IPS-15b (cell line): ENCODE results near the gene MLANA.

Source experiments
- H3K27me3 ChIP-seq: one replicate; pipeline ENCODE4 v1.6.1; 2013; ENCODE audit warnings: low read length; ENCODE audit not compliant: control insufficient read depth, insufficient read depth
- H3K36me3 ChIP-seq: one replicate; pipeline ENCODE4 v1.6.1; 2013; ENCODE audit warnings: low read length; ENCODE audit not compliant: control insufficient read depth, insufficient read depth
- H3K4me1 ChIP-seq: one replicate; pipeline ENCODE4 v1.6.1; 2013; ENCODE audit warnings: mild to moderate bottlenecking, low read length; ENCODE audit not compliant: control insufficient read depth, insufficient read depth
- H3K4me3 ChIP-seq: one replicate; pipeline ENCODE4 v1.5.1; 2013; ENCODE audit warnings: low read depth, low read length
- H3K9ac ChIP-seq: one replicate; pipeline ENCODE4 v1.6.1; 2013; ENCODE audit warnings: low read depth, mild to moderate bottlenecking, low read length
- H3K9me3 ChIP-seq: one replicate; pipeline ENCODE4 v1.6.1; 2013; ENCODE audit warnings: mild to moderate bottlenecking, low read length; ENCODE audit not compliant: control insufficient read depth, insufficient read depth

Gene MLANA

GRCh38 chr9:5949103-5949699, 58.5 kb downstream of the MLANA start:
- Histone ChIP-seq H3K9me3 (no peaks in the 10 kb centered on the region), H3K4me3 (no peak overlapping the region), H3K27me3 (no peaks in the 10 kb centered on the region), H3K4me1 (peaks cover 3% of the 10 kb centered on the region), H3K9ac (no peak overlapping the region), H3K36me3 (no peaks in the 10 kb centered on the region)

- peaks cover 3% of the 10 kb centered on the region for H3K4me1 ChIP-seq
- no peak overlapping the region for H3K4me3 ChIP-seq
- H3K9ac ChIP-seq, result no peak overlapping the region
- H3K36me3 ChIP-seq, result no peaks in the 10 kb centered on the region
- no peaks in the 10 kb centered on the region for H3K9me3 ChIP-seq
- no peaks in the 10 kb centered on the region for H3K27me3 ChIP-seq
Observed at GRCh38 chr9:5950261-5950660, 59.6 kb downstream of the MLANA start.

GRCh38 chr9:5951686-5952211, 61.1 kb downstream of the MLANA start:
- Histone ChIP-seq H3K4me3 (no peak overlapping the region), H3K4me1 (peaks cover 3% of the 10 kb centered on the region), H3K9ac (no peak overlapping the region), H3K9me3 (no peaks in the 10 kb centered on the region), H3K36me3 (no peaks in the 10 kb centered on the region), H3K27me3 (no peaks in the 10 kb centered on the region)

GRCh38 chr9:5953743-5954707, 63.3 kb downstream of the MLANA start:
- Histone ChIP-seq H3K27me3 (no peaks in the 10 kb centered on the region), H3K4me3 (no peak overlapping the region), H3K9ac (no peak overlapping the region), H3K36me3 (no peaks in the 10 kb centered on the region), H3K4me1 (no peaks in the 10 kb centered on the region), H3K9me3 (no peaks in the 10 kb centered on the region)

GRCh38 chr9:5957166-5957565, 66.5 kb downstream of the MLANA start:
- H3K9ac ChIP-seq, result no peak overlapping the region
- no peaks in the 10 kb centered on the region for H3K36me3 ChIP-seq
- H3K9me3 ChIP-seq, result no peaks in the 10 kb centered on the region
- no peaks in the 10 kb centered on the region for H3K4me1 ChIP-seq
- no peak overlapping the region for H3K4me3 ChIP-seq
- no peaks in the 10 kb centered on the region for H3K27me3 ChIP-seq

GRCh38 chr9:5958273-5958672, 67.6 kb downstream of the MLANA start:
- Histone ChIP-seq H3K27me3 (no peaks in the 10 kb centered on the region), H3K4me3 (no peak overlapping the region), H3K9me3 (no peaks in the 10 kb centered on the region), H3K36me3 (no peaks in the 10 kb centered on the region), H3K9ac (no peak overlapping the region), H3K4me1 (no peaks in the 10 kb centered on the region)
